NCI-H69 (cell line): ENCODE results near the gene SULF2.
"Not testable (repeated sequence)": the region's sequence is repeated elsewhere in the genome, so short reads cannot be mapped to it uniquely, and the experiment has no call there.

Experiments
- DNase-seq: peaks from one replicate; lab custom pipeline; 2025; lab: John Stamatoyannopoulos, UW

The SULF2 gene

DNA sequence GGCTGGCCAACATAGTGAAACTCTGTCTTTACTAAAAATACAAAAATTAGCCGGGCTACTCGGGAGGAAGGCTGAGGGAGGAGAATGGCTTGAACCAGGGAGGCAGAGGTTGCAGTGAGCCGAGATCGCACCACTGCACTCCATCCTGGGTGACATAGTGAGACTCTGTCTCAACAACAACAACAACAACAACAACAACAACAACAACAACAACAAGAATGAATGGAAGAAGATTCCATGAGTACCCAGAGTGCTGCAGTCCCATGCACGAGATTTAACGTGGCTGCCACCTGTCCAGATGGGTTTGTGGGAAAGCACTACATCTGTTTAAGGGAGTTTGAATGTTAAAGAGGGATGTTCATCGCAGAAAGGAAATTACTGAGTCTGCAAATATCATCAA lies 19.7 kb upstream of the SULF2 start:
- DNase-seq: not testable (repeated sequence)

GRCh38 chr20:47804224-47804825 lies 19.0 kb upstream of the SULF2 start:
- not testable (repeated sequence) for DNase-seq

DNA sequence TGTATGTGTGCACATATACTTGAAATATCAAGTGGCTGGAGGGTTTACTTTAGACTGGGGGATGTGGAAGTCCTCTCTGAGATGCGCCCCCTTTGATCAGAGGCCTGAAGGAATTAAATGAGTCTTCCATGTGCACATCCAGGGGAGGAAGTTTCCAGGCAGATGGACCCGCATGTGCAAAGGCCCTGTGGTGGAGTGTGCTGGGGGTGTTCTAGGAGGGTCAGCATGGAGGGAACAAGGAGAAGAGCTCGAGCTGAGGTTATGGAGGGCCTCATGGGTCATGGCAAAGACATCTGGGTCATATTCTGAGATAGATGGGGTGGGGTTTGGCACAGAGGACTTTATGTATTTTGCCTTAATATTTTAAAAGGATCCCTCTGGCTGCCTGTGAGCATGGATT lies 17.7 kb upstream of the SULF2 start:
- DNase-seq: no peak

GRCh38 chr20:47802226-47802920 lies 17.1 kb upstream of the SULF2 start:
- DNase-seq: no peak

DNA sequence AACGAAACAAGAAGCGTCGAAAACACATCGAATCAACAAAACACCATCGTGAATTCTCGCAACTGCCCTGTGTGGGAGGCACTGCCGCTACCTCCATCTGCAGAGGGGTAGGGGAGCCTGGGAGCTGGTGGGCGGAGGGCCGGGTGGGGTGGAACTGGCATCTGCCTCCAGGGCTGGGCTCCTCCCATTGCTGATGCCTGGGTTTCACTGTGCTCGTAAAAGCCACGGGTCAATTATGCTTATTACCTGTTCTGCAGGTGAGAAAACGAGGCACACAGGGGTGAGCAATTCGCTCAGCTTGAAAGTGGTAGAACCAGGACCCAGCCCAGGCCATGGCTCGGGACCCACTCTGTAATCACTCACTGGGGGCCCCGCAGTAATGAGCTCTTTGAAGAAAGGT lies 16.5 kb upstream of the SULF2 start:
- DNase-seq: peak; percentile 75

- DNase-seq: no peak
Measured at GRCh38 chr20:47801079-47801478, 15.8 kb upstream of the SULF2 start.

DNA sequence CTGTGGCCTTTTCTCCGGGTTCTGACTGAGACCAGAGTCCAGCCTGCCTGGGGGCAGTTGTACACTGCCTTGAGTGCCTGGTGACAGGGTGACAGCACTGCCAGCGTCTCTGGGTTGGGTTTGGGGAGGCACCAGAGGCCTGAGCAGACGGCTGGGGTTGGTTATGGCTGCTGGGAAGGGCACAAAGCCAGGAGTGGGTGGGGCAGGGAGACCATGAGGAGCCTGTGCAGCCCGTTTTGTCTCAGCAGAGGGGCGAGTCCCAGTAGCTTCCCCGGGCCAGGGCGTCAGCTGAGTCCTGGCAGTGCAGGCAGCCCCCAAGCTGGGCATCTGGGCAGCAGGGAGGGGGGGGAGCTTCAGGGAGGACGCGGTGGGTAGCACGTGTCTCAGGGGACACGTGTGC lies 15.3 kb upstream of the SULF2 start:
- DNase-seq: peak; percentile 63

DNA sequence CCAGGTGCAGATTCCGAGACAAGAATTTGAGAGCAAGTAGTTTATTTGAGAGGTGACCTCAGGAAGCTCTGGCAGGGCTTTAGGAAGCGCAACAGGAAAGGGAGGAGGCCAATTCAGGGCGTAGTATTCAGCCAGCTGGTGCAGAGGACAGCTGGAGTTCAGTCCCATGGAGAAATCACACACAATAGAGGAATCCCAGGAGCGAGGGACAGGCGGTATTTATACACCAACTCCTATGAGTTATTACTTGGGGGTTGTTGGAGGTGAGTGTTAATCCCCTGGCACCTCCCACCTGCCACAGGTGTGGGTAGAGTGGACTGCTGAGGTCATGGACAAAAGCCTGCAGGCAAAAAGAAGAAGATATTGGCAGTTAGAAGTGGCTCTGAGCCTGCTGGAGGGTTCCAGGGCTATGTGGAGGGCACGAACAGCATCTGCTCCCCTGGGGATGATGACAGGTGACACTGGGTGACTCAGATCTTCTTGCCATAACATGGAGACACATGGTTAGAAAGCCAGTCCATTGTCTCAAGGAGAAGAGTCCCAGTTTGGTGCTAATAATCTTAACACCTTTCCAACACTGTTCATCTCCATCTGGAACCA lies 13.9 kb upstream of the SULF2 start:
- peak; percentile 94 for DNase-seq

- no peak for DNase-seq
Measured at GRCh38 chr20:47796971-47797370, 11.7 kb upstream of the SULF2 start.

DNA sequence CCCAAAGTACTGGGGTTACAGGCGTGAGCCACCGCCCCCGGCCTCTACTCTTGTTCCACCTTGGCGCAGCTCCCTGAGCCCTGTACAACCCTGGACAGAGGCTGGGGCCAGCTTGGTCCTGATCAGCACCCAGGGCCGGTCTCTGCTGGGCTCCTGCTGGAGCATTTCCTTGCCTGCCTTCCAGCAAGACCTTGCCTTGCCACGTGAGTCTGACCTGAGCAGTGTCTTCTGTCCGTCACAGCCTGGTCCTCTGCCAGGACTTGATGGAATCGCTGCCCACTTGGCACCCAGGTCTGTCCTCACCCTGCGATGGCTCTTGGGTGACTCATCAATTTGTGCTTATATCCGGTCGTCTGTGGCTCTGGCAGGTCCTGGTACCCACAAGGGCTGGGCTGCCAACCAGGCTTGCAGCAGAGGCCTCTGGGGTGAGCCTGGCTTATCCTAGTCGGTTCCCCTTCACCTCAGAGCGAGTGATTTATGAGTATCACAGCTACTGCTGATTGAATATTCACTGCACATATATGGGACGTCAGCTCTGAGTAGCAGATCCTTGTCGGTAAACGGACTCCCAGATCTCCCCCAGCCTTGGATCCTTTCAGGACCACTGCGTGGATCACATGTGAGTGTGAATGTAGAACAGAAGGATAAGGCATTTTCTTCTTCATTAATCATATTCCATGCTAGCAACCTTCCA lies 10.1 kb upstream of the SULF2 start:
- no peak for DNase-seq

DNA sequence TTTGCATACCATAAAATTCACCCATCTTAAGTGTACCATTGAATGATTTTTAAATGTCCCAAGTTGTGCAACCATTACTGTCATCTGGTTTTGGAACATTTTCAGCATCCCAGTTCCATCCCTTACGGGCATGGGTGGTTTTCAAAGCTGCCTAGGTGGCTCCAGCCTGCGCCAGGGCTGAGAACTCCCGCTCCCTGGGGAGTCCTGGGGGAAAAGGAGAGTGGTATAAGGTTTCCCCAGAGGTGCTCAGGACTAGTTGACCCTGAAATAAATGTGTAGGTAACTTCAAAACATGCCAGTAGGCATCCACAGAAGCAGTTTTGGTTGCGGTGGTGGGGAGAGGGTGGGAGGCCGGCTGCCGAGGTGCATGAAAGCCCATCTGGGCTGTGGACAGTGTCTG lies 9.0 kb upstream of the SULF2 start:
- DNase-seq: peak; percentile 10

DNA sequence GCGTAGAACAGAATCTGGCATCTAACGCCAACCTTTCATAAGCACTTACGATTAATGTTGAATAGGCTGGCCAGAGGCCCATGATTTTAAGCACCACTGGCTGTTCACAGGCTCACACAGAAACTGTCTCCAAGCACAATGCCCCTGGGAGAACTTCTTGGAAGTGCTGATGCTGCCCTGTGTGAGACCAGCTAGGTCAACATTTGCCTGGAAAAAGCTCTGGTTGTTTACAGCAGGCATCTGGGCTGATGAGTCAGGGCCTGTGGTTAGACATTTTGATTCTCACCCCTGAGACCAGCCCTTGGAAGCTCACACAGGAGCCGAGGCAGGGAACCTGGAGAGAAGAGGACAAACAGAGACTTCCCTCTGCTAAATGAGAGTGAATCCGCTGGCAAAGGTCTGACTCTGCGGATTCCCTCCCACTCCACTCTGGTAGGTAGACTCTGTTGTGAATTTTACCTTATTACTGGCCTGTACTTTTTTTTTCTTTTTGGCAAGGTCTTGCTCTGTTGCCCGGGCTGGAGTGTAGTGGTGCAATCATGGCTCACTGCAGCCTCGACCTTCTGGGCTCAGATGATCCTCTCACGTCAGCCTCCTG lies 6.8 kb upstream of the SULF2 start:
- DNase-seq: peak; percentile 89

DNA sequence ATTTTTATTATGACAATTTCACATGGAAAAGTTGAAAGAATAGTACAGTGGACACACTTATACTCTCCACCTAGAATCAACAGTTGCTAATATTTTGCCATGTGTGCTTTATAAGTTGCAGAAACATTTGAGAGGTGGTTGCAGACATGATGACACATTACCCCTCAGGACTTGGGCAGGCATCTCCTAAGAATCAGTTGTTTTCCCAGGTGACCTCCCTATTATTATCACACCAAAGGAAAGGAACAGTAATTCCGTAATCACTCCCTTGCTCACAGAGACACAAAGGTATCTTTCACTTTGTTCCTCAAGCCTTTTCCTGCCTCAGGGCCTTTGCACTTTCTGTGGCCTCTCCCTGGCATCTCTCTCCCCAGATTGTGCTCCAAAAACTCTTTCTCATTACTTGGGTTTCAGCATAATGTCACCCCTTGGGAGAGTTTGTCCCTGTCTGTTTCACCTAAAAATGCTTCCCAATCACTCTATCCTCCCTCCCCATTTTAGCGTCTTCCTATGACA lies 5.9 kb upstream of the SULF2 start:
- DNase-seq: peak; percentile 15

DNA sequence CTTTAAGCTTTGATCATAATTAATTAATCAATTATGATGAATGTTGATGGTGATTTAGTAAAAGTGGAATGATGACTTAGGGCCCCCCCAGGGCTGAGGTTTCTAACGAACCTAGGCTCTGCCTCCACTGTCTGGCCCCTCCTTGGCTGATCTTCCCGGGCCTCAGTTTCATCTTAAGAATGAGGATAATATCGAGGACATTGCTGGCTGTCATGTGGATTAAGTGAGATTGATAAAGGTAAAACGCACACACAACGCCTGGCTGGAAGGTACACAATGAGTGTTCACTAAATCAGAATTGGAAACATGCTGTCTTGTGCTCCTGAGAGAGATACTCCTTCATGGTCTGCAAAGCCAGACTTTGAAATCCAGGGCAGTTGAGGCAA lies 5.3 kb upstream of the SULF2 start:
- peak; percentile 44 for DNase-seq

GRCh38 chr20:47789764-47790579 lies 4.7 kb upstream of the SULF2 start:
- peak; percentile 93 for DNase-seq

DNA sequence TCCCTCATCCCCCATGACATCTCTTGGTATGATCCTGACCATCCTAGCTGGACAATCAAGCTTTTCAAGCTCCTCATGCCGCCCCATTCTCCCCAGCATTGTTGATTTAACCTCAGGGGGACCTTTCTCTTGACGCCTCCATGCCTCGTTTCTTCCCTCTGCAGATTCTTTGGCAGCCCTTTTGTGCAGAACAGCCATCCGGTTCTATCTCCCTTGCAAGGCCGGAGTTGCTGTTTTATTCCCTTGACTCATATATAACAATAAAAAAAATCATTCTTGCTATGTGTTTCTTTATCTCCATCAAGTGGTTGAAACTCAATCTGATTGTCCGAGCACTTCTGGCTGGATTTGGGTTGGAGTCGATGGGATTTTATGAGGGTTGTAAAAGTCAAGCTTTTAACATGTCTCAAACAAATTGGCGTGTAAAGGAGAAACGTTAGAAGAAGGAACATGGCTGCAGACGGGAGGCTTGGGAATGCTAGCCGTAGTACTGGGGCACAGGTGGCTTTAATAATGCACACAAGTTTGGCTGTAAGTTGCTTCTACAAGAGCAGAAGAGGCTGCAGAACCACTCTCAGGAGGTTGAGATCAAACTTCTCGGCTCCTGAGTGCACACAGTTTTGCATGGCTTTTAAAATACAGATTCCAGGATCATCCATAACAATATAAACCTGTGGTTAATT lies 3.9 kb upstream of the SULF2 start:
- peak; percentile 37 for DNase-seq

DNA sequence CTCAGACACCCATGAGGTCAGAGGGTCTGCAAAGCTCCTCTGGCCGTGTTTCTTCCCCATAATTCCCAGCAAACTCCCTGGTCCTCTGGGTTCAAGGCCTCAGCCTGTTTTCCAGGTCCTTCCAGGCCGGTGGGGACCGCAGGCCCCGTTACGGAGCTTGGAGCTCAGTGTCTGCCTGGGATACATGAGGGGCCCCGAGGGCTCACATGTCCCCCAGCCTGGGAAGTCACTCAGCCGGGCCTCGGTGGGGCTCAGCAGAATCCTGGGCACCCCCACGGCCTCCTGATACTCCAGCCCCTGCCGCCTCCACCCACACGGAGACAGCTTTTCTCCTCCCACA lies 3.4 kb upstream of the SULF2 start:
- no peak for DNase-seq

DNA sequence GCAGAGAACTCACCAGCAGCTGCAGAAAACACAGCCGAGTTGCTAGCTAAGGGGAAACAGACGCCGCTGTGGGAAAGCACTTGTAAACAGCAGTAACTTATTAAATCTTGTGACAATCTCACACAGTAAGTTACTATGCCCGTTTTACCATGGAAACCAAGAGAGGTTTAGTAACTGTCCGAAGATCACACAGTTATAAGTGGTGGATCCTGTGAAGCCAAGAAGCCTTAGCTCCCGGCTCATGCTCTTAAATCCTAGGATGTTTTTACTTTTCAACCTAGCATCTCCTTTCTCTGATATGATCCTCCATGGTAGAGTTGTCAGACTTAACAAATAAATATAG lies 1.5 kb upstream of the SULF2 start:
- DNase-seq: no peak

DNA sequence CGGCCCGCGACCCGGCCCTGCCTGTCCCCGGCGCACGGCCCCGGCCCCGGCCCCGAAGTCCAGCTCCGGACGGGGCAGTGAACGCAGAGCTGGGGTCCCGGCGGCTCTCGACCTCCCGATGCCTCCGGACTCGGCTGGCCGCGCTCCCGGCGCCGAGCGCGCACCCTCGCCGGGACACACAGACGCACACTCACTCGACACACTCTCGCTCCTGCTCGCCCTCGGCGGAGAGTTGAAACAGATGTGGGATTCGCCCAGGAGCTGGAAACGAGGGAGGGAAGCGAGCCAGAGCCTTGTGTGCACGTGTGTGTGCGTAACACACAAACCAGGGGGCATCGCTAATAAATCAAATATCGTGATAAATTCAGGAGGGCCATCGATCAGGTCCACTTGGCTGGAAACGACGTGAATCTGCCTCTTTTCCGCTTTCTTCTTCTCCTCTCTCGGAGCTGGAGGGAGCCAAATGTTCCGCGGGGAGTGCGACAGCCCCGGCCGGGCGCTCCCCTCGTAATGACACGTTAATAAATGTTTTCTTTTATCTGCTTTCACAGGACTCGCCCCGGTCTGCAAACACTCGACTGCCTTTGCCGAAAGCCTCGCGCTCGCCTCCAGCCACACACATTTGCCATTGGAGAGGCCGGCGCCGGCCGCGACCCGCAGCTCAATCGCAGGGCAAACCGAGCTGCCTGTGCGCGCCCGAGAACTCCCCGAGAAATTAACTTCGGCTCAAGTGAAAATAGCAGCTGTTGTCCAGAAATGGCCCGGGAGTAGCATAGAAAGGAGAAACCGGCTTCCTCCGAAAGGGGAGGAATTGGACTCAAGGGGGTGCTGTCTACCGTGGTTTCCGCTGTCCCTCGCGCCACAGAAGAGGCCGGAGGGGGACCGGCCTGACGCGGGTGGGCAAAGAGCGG lies 828 bp upstream of the SULF2 start:
- DNase-seq: peak; percentile 86
